Tongue (tissue), 2 donors: Measurements from ENCODE around the gene S100A1. TPM values are rescaled to one million over a fixed set of nuclear protein-coding genes. Genes with fewer than 3 reads are reported as not detected.
A peak's percentile ranks its signal among the peaks of the same experiment; 100 is the strongest.
"Not testable (repeated sequence)": the region's sequence is repeated elsewhere in the genome, so short reads cannot be mapped to it uniquely, and the experiment has no call there.

Experiments used
- DNase-seq: peaks from one replicate; pipeline ENCODE4 v3.0.0-alpha.2; 2015
- total RNA-seq: library from RNA; depleted of rRNA; stranded (reverse); fragments of >200 nt; gene quantifications from one replicate; pipeline ENCODE4 v1.2.3, GENCODE V29; 2014

The S100A1 gene
- total RNA-seq: 13.4 TPM

GRCh38 chr1:153627715-153628626, at the start of gene S100A1:
Gene S100A1 (plus strand): TSS chr1:153628434. CDS start chr1:153630522, 2,088 bp downstream.
- no peak for DNase-seq

GRCh38 chr1:153578490-153578889, 49.7 kb upstream of the S100A1 start:
- no peak for DNase-seq

- DNase-seq: no peak
Measured at GRCh38 chr1:153578936-153579335, 49.3 kb upstream of the S100A1 start.

GRCh38 chr1:153582836-153583235, 45.4 kb upstream of the S100A1 start:
- DNase-seq: not testable (repeated sequence)

GRCh38 chr1:153583514-153583913, 44.7 kb upstream of the S100A1 start:
- not testable (repeated sequence) for DNase-seq

- no peak for DNase-seq
Measured at GRCh38 chr1:153583976-153584375, 44.3 kb upstream of the S100A1 start.

- DNase-seq: no peak
Measured at GRCh38 chr1:153585006-153585405, 43.2 kb upstream of the S100A1 start.

- no peak for DNase-seq
Measured at GRCh38 chr1:153586347-153586746, 41.9 kb upstream of the S100A1 start.

- no peak for DNase-seq
Measured at GRCh38 chr1:153587314-153587713, 40.9 kb upstream of the S100A1 start.

- DNase-seq: not testable (repeated sequence)
Measured at GRCh38 chr1:153588033-153588432, 40.2 kb upstream of the S100A1 start.

- DNase-seq: no peak
Measured at GRCh38 chr1:153588482-153588881, 39.8 kb upstream of the S100A1 start.

- no peak for DNase-seq
Measured at GRCh38 chr1:153592748-153593147, 35.5 kb upstream of the S100A1 start.

- no peak for DNase-seq
Measured at GRCh38 chr1:153597206-153597605, 31.0 kb upstream of the S100A1 start.

- DNase-seq: peak; percentile 76
Measured at GRCh38 chr1:153598309-153599172, 29.7 kb upstream of the S100A1 start.

- no peak for DNase-seq
Measured at GRCh38 chr1:153599847-153600246, 28.4 kb upstream of the S100A1 start.

- no peak for DNase-seq
Measured at GRCh38 chr1:153602749-153603148, 25.5 kb upstream of the S100A1 start.

- DNase-seq: no peak
Measured at GRCh38 chr1:153606194-153606593, 22.0 kb upstream of the S100A1 start.

- no peak for DNase-seq
Measured at GRCh38 chr1:153607381-153607780, 20.9 kb upstream of the S100A1 start.

- DNase-seq: no peak
Measured at GRCh38 chr1:153608089-153608682, 20.0 kb upstream of the S100A1 start.

GRCh38 chr1:153608742-153609584, 19.3 kb upstream of the S100A1 start:
- DNase-seq: peak; percentile 41

GRCh38 chr1:153609585-153609907, 18.7 kb upstream of the S100A1 start:
- DNase-seq: no peak

- no peak for DNase-seq
Measured at GRCh38 chr1:153610334-153610733, 17.9 kb upstream of the S100A1 start.
